GM19328 (cell line): ENCODE measurements around the gene BLOC1S2.
A peak's percentile ranks its signal among the peaks of the same experiment; 100 is the strongest.
"Not testable (repeated sequence)": the region's sequence is repeated elsewhere in the genome, so short reads cannot be mapped to it uniquely, and the experiment has no call there.

ENCODE experiments used
- ATAC-seq: cut with Tn5 transposase; IDR thresholded peaks from one replicate; pipeline ENCODE4 v1.9.1; 2021; ENCODE audit warnings: mild to moderate bottlenecking, moderate library complexity; ENCODE audit not compliant: unreplicated experiment

The BLOC1S2 gene

DNA sequence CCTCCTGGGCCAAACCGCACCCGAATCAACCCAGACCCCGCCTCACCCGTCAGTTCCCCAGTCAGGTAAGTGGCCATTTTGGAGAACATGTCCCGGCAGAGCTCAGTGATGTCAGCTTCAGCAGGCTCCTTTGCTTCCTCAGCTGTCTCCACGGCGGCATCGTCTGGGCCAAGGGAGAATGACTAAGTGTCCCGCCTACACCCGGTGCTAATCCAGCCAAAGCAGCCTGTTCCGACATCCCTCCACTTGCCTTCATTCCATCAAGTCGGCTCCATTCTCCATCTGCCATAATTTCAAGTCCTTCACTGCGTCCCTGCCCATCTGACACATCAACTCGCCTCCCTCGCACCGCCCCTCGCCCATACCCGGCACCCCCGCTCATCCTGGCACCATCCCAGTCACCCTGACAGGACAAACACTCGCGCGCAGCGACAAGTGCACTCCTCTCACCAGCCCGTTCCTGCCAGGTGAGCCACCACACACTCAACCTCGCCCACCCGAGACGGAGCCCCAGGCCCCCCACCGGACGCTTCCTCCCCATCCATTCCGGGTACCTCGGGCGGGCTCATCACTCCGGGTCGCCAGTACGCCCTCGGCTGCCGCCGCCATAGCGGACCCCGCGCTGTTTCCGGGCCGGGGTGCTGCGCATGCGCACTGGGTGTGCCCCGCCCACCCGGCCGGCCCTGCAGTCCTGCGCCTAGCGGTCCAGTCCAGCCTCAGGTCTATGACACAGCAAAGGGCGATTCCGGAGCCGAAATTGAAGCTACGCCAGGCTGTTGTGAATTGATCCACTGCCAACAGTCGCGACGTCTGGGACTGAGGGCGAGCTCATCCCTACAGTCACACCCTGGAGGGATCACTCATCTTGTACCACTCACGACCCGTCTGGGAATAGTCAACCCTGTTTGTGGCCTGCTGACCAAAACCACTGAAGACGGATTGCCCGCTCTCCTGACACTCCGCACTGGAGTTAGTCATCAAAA, at the start of gene BLOC1S2:
TSS of gene BLOC1S2 (minus strand) at position 630 of the 983 bp plus-strand sequence. CDS start at position 609, 21 bp downstream.
- peak; percentile 92 for ATAC-seq

DNA sequence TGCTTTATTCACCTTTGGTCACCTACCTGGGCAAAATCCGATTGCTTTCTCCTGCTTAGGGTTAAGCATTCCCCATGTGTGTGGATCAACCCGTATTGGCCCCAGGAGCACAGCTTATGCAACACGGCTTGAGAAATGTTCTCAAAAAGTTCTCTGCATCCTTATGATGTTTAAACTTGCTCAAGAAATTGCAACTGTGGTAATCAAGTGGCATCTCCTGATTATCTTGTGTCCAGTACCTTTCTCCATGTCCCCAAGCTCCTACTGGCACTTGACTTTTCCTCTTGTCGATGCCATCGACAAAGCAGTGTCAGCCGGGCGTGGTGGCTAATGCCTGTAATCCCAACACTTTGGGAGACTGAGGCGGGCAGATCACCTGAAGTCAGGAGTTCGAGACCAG, 48.3 kb upstream of the BLOC1S2 start:
- ATAC-seq: no peak

DNA sequence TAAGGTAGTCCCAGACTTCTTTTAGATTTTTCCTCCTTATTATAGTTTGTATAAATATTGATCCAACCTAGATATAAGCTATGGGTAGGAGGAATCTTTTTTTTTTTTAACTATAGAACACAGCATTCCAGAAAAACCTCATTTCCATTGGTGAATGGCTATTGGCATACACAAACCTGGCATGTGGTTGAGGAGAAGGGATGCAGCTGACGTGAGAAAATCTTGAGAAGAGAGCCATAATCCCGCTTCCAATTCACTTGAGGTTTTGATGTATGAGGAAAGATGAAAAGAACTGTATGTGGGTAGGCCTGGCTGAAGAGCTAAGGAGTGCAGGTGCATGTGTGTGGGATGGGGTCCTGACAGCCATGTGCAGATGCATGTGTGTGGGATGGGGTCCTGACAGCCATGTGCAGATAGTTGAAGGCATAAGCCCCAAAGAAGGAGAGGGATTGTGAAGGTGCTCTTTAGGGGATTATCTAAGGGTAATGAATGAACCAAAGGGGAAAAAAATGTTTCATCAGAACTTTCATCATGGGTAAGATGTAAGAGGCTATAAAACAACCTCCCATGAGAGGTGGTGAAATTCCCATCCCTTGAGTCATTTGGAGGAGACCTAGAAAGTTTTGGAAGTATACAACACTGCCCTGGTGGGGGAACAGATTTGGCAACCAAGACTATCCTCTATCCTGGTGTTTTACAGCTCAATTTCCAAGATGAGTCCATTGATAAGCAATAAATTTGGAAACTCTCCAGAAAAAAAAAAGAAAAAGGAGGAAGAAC, 47.4 kb upstream of the BLOC1S2 start:
- no peak for ATAC-seq

DNA sequence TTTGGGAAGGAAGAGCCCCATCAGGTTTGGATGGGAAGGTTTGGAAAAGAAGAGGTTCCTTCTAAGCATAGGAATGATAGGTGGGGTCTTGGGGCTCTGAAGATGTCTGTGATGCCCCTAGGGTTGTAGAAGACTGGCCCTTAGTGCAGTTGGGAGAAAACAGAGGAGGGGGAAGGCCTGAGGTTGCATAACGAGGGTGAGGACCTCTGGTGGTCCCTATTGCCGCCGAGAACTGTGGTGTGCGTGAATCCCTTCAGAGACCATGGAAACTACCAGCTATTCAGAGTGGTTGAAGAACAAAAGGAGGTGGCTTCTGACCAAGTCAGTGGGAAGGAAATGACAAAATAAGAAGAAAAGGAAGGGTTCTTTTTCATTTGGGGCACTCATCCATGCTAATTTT, 46.6 kb upstream of the BLOC1S2 start:
- no peak for ATAC-seq

DNA sequence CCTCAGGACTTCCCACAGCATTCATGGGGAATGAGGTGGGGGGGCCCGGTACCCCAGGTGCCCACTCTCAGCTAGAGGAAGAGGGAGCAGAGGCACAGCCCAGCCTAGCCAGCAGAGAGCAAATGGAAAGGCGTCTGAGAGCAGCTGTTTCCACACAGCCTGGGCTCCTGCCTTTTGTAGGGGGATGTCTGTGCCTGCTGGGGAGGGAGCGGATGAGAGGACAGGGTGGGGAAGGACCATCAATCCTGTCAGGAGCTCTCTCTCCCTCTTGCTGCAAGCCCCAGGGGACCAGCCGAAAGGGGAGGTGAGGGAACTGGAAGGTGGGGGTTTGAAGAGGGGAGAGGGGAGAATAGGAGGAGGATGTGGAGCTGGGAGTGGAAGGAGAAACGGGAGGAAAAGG, 43.6 kb upstream of the BLOC1S2 start, which contains the start of gene PKD2L1:
TSS of gene PKD2L1 (minus strand) at position 150 of the 400 bp plus-strand sequence. CDS start at position 25, 125 bp downstream.
- ATAC-seq: no peak

DNA sequence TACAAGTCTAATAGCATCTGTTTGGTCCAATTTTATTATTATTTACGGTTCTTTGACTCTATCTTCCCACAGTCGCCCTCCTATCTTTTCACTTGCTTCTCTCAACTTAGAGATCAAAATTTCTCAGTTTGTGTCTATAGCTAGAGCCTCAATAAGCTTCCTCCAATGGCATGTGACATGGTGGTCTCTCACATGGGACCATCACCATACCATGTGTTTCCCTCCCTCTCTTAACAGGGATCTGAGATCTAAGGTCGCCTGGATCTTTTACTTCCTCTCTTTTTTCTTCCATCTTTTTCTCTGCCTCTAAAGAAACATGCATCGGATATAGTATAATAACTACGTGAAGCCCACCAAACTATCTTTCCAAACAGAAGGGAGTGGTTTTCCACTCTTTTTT, 41.7 kb upstream of the BLOC1S2 start:
- no peak for ATAC-seq

DNA sequence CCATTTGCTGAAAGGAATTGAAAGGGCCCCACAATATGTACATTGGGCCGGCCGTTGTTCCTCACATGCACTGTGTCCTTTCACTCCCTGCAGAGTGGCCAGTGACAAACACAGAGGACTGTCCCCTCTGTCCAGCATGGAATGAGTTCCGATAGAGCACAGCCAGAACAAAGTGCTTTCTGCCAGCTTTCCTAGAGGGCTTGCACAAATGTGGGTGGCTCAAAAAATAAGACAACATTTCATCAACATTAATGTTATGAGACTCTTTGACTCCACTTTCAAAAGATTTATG, 41.2 kb upstream of the BLOC1S2 start:
- ATAC-seq: no peak

DNA sequence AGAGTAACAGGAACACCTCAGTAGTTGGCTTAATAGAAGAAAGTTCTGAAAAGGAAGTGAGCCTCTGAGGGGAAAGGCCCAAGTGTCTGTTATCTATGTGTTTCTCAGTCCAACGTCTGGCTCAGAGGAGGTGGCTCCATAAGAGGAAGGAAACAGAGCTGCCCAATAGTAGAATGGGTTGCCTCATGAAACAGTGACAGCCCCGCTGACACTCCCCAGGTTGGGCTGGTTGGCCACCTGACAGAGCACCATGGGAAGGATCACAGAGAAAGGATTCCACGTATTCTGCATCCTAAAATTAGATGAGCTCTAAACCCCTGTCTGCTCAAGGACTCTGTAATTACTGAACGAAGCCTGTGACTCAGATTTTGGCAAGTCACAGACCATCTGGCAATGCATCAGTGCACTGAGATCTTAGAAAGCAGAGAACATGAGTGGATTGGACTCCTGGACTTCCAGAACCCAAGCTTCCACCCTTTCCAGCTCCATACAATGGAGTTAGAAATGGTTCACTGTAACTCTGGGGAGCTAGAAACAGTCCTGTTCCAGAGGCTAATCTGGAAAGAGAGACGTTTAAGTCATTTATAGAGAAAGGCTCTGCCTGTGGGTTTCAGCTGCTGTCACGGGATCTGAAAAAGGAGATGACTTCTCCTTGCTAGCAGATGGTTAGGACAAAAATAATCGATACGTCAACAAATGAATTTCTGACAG, 40.7 kb upstream of the BLOC1S2 start:
- peak; percentile 95 for ATAC-seq

DNA sequence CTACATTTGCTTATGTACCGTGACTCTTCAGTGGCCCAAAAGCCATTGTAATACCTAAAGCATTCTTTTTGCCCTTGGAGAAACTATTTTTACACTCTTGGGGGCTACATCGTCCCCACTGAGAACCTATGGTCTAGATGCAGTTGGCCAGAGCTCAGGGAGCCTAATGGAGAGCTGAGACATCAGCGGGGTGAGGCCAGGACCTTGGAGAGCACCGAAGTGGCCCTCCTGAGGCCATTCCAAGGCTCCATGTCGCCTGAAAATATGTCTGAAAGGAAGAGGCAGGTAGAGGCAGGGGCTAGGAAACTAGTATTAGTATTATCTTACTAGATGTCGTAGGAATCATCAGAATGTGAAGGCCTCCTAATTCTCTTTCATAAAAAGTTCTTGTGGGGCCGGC, 38.7 kb upstream of the BLOC1S2 start:
- no peak for ATAC-seq

DNA sequence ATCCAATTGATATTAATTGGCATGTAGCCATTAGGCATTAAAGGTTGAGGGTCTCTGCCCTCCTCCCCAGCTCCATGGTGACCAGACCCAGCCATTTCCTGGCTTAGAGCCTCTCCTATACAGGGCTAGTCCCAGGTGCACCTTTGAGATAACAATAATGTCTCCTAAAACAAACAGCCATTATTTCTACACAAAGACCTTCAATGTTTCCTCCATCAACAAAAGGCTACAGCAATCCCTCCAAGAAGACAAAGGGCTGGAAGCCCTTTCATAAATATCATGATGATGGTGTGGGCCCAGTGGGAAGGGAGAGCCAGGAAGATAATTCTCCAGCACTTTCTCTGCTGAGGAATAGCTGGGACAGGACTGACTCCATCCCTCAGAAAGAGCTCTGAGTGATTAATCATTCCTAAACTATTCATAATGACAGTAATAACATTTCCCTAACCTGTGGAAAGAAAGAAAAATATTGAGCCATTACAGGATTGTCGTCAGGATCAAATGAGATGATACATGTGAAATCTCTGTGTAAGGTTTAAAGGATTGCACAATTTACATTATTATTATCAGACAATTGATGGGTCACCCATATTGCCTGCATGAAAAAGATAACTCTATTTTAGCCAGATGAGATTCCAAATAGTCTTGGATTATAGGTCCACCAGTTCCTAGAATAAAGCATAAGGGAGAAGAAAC, 33.4 kb upstream of the BLOC1S2 start:
- ATAC-seq: no peak

DNA sequence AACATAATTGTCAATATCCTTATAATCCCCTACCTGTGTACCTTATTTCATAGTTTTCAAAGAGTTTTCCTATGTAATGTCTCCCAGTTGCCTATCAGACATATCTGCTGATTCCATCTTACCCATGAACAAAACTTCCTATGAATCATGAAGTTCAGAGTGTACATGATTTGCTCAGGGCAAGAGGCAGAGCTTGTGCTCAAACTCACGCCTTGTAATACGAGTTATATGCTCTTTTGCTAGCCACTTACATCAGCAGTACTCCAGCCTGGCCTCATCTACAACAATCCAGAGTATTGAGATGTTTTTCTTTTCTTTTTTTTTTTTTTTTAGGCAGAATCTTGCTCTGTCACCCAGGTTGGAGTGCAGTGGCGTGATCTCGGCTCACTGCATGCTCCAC, 31.7 kb upstream of the BLOC1S2 start:
- no peak for ATAC-seq

DNA sequence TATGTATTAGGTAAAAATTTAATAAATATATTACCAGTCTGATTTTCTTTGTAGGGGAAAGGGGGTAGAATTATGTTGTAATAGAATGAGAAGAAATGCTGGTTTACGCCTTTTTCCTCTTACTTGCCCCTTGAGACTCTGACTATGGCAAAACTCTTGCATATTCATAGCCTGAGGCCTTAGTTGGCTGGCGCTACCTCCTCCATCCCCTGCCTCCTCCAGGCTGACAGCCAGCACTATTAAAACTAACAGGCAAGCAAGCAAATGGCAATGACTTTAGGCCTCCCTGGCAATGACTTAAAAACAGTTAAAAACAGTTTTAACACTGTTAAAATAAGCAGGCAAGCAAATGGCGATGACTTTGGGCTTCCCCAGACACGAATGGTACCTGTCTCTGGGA, 29.1 kb upstream of the BLOC1S2 start:
- no peak for ATAC-seq

DNA sequence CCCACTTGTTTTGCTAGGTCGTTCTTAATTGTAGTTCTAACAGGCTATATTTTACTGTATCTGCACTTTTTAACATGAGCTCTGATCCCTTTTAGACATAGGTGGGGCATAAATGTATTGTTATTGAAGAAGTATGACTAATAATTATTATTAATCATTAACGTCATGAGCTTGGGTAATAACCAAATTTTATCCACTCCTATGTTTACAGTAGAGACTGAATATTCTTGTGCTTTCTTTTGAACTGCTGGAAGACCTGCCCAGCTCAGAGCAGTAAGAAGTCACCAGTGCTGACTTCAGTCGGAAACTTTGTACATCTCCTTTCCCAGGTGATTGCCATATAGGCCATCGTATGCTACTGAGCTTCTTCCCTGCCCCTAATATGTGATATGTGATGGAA, 24.8 kb upstream of the BLOC1S2 start:
- ATAC-seq: no peak

DNA sequence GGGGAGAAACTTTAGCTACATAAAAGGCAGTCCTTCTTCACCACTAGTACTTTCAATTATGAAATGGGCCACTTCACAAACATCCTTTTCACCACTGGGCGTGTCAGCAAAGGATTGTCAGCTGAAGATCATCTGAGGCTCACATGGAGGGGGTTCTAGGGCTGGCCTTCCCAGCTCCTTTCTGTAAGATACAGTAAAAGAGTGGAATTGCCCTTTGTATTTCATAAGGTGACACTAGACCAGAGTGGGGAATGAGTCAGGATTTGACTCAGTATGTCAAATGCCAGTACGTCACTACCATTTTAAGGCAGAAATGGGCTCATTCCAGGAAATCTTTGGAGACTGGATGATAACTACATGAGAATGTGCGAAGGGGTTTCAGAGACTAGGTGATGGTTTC, 21.2 kb upstream of the BLOC1S2 start:
- no peak for ATAC-seq

DNA sequence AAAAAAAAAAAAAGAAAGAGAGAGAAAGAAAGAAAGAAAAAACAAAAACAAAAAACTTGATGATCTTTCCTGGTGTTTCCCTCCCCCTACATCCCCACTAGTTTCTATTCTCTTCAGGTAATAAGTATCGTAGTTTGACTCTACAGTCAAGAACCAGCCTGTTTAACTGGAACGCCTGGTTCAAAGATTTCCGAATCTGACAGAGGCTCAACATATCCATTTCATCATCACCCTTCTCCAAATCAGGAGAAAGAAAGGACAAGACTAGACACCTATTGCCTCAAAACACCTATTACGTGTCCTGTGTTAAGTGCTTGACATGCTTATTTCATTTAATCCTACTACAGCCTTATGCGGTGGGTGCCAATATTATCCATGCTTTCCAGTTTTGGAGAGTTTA, 20.4 kb upstream of the BLOC1S2 start:
- ATAC-seq: no peak

DNA sequence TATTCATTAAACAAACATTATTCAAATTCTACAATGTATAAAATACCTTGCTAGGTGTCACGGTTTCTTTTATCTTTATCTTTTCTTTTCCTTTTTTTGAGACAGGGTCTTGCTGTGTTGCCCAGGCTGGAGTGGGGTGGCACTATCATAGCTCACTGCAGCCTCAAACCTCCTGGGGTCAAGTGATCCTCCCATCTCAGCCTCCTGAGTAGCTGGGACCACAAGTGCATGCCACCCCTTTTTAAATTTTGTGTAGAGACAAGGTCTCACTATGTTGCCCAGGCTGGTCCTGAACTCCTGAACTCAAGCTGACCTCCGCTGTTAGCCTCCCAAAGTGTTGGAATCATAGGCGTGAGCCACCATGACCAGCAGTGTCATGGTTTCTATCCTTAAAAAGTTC, 17.9 kb upstream of the BLOC1S2 start:
- no peak for ATAC-seq

DNA sequence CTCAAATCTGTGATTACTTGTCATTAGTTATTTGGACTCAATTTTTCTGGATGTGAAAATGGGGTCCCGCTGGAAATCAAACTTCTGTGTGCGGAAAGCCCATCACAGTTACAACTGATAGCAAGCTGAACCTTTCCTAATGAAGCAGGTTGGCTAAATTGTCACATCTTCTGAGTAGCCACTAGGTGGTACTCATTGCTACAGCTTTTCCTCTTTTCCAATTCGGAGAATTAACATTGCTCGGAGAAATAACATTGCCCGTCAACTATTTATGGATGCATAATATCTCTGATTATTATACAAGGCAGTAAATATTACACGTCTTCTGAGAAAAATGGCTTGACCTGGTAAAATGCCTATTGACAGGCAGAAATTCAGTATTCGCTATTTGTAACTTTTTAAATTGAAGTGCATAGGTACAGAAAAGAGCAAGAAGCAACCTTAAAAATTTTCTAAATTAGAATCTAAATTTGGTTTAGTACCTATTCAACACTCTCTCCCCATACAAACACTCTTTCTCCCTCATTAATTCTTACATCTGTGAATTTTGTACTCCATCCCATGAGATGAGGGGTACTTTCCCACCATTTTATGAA, 17.3 kb upstream of the BLOC1S2 start:
- no peak for ATAC-seq

DNA sequence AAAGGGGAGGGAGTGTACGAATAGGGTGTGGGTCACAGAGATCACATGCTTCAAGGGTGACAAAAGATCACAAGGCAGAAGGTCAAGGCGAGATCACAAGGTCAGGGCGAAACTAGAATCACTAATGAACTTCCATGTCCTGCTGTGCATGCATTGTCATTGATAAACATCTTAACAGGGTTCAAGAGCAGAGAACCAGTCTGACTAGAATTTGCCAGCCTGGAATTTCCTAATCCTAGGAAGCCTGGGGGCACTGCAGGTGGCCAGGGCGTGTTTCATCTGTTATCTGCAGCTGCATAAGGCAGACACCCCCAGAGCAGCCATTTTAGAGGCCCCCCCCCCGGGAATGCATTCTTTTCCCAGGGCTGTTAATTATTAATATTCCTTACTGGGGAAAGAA, 14.6 kb upstream of the BLOC1S2 start:
- ATAC-seq: not testable (repeated sequence)

DNA sequence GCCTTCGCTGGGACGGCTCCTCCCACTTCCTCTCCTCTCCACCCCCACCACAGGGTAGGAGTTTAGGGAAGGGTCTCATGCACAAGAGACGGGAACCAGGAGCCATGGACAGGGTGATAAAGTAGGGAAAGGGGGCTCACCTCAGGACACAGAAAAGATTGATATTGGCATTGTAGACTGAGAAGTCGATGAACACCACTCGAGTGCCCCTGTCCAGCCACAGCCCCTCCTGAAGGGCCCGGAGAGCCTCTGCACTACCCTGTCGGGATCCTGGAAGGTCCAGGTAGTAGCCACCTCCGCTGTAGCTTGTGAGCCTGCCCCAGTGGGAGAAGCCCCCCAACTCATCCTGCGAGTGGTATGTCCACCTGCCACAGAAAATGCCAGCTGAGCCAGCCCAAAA, 10.8 kb upstream of the BLOC1S2 start:
- no peak for ATAC-seq

DNA sequence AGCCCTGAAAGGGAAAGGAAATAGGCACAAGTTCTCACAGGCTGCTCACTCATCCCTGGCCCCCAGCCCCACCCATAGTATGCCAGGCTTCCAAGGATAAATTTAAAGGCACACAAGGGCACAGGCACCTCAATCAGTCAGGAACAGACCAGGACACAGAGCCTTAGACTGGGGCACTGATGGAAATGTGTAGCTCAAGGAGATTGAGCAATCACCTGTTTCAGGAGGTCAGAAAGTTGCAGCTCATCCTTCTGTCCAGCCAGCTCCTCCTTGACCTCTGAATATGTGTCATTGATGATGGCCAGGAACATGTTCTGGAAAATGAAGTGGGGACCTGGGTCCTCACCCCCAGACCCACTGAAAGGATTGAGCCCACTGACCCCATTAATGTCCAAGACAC, 6.6 kb upstream of the BLOC1S2 start:
- no peak for ATAC-seq
